Embryonic facial prominence (tissue), 1 donor: Measurements from ENCODE around the gene PRRT1.
"Not testable (repeated sequence)": the region's sequence is repeated elsewhere in the genome, so short reads cannot be mapped to it uniquely, and the experiment has no call there.

Experiments
- DNase-seq: peaks from one replicate; pipeline ENCODE4 v3.0.0-alpha.2; 2016; ENCODE audit errors: extremely low spot score

The PRRT1 gene

DNA sequence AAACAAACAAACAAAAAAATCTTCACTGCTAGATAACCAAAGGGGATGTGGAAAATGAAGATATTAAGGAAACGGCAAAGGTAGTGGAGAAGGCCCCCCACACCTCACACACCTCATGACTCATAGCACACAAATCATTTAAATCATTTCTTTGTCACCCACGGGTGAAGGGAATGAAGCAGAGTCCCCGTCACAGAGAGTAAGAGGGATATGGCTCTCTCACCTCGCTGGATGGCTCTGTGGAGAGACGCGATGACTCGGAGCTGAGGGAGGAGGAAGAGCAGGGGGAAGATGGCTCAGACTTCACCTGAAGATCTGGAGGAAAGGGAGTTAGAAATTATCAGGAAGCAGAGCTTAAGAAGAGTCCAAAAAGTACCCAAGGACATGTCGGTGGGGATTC is 24.9 kb downstream of the PRRT1 start:
- no peak for DNase-seq

DNA sequence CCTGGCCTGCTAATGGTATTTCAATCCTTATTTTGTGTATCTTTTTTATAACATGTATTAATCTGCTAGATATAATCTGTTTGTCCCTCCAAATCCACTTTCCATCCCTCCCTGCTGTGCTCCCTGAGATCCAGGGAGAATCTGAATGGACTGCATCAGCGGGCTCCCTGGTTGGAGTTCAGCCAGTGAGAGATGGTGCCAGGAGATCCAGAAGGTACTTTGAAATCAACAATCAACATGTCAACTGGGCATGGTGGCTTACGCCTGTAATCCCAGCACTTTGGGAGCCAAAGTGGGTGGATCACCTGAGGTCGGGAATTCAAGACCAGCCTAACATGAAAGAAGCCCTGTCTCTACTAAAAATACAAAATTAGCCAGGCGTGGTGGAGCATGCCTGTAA is 28.1 kb downstream of the PRRT1 start:
- no peak for DNase-seq

DNA sequence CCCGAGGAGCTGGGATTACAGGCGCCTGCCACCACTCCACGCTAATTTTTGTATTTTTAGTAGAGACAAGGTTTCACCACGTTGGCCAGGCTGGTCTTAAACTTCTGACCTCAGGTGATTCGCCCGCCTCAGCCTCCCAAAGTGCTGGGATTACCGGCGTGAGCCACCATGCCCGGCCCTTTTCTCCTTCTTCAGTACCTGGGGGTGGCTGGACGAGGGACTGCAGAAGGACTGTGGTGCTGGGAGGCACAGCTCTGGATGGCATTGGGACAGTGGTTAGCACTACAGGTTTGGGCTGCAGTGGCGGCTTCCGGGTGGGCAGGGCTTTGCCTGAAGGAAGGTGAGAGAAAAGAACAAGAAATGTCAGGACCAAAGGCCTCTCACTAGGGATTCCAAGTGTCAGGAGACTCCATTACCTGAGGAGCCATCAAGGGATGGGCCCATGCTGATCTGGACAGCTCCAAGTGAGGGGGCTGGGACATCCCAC is 31.1 kb downstream of the PRRT1 start:
- DNase-seq: no peak

DNA sequence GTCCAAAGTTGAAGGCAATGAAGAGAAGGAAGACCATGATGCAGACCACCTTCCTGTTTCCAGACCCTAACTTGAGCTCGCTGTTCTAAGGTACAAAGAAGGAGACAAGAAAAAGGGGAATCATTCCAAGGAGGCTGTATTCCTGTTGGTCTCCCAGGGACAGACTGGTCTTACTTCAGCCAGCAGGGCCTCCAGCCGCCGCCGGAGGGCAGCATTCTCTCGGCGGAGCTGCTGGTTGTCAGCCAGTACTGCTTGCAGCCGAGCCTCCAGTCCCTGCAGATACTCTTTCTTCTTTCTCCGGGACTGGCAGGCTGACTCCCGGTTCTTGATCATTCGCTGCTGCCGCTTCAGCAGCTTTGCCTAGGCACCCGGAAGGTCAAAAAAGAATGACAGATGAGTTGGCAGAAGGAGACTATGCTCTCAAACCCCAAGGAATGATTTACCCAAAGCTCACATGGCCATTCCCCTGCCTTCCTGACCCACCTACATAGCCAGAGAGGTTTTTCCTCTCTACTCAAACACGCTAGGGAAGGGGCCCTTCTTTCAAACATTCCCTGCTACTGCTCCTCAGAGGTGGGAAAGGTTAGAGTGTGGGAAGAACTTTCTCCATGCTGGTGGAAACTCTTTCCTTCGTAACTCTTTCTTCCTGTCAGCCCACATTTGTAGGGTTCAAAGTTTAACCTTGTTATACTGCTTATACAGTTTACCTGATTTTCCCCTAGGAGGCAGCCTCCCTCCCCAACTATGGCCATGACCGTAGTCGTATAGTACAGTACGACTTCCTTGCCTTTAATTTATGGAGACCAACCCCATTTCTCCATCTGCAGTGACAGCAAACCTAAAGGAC is 32.7 kb downstream of the PRRT1 start:
- peak; percentile 83 for DNase-seq

DNA sequence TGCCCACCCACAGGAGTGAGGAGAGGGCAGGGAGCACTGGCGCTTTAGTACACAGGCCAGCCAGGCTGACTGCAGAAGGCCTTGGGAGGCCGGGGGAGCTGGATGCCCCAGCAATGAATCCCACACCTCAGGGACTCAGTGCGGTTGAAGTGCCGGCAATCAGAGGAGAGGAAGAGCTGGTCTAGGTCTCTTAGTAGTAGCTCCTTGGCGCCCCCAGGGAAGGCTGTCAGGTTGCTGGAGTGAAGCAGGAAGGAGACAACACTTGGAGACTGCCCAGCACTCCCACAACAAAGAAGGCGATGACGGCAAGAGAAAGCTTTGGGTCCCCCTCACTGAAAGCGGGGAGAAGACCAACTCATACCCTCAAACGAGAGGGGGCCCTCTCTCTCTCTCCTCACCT is 34.3 kb downstream of the PRRT1 start:
- no peak for DNase-seq

DNA sequence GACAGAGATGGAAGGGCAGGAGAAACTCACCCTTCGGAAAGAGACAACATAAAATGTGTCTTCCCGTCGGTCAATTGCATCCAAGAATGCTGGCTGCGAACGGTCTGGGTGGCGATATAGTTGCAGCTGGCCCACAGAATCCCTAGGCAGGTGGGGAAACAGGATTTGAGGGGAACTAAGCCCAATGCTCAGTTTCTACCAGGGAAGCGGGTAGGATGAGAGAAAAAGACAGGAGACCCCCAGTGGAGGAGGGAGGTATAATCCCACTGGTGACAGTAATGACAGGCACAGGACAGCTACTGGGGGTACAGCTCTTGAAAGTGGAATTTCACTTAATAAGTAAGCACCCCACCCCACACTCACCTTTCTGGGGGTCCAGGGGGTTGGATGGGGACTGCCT is 35.1 kb downstream of the PRRT1 start:
- no peak for DNase-seq

DNA sequence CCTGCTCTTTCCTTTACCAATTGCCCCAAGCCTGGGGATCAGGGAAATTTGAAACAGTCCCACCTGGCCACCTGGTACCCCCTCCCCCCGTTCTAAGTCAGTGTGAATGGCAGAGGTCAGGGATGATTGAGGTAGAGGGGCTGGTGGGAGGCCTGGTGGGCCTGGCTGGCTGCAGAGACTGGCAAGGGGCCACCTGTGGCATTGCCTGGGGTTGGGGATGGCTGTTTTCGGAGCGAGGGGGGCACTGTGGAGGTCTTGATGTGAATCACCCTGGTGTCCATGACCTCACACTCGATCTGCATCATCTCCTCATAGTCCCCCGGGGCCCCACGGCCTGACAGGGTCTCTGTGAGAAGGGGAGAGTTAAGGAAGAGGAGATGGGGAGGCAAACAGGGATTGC is 36.1 kb downstream of the PRRT1 start:
- DNase-seq: no peak

DNA sequence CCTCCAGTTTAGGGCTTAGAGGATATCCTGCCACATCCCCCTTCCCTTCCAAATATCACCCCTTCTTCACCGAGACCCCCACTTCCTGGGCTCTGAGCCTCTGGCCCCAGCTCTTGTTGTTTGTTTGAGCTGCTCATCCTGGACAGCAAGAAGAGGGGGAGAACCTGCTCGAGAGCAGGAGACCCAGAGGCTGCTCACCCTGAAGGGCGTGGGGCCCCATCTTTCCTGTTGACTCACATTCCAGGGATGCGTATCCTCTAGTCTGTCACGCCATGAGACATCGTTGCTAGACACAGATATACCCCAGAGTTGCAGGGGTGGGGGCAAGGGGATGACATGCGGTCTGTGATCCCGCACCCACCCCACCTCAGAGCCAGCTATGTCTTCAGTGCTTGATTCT is 36.9 kb downstream of the PRRT1 start:
- no peak for DNase-seq

DNA sequence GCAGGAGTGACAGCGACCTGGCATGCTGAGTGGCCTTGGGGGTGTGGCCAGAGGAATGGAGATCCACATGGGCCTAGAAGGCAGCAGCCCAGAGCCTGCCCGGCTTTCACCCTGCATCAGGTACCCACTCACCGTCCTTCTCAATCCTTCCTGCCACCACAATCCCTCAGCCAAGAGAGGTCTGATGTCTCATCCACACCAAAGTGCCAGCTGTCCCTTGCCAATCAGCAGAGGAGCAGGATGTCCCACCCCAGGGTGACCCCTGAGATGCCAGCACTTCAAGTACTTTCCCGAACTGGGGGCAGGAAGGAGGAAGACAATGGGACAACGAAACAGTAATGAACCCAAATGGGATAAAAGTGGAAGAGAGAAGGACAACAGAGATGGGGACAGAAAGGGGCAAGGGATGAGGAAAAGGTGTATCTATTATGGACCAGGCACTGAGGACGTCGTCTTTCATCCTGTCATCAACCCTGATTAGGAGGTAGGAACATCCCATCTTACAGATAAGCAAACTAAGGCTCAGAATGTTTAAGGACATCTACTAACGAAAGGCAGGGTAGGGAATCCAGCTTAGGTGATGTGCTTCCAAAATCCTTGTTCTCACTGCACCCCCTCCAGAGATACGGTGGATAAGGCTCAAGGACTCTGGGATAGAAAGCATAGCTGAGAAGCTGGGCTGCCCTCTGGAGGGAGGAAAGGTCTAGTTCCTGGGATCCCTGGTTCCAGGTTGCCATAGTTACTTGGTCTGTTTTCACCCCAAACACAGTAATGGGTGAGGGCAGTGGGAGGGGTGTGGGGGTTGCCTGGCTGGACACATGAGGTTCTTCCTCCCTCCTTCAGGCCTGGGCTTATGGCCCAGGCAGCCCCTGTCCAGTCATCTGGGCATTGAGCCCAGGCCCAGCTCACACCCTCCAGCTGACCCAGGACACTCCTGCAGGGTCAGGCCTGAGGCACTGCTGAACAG is 38.1 kb downstream of the PRRT1 start:
- no peak for DNase-seq

DNA sequence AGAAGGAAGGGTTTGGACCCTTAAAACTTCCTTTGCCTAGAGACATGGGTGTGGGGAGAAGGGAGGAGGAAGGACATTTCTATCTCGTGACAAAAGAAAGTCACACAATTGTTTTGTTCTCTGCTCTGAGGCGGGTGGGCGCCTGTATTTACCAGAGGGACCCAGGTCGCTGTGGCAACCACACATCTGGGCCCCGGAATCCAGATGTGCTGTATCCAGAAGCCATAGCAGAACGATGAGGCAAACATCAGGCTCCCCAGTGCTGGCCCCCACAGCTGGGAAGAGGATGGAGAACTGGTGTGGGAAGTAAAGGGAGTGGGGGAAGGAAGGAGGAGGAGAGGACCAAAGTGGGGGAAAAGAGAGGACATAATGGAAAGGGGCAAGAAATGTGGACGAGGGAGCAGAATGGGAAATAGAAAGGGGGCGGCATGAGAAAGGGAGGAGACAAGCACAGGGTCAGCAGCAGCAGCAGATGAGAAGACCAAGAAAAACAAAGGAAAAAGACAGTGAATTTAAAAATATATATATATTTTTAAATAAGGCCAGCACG is 39.2 kb downstream of the PRRT1 start:
- DNase-seq: no peak

DNA sequence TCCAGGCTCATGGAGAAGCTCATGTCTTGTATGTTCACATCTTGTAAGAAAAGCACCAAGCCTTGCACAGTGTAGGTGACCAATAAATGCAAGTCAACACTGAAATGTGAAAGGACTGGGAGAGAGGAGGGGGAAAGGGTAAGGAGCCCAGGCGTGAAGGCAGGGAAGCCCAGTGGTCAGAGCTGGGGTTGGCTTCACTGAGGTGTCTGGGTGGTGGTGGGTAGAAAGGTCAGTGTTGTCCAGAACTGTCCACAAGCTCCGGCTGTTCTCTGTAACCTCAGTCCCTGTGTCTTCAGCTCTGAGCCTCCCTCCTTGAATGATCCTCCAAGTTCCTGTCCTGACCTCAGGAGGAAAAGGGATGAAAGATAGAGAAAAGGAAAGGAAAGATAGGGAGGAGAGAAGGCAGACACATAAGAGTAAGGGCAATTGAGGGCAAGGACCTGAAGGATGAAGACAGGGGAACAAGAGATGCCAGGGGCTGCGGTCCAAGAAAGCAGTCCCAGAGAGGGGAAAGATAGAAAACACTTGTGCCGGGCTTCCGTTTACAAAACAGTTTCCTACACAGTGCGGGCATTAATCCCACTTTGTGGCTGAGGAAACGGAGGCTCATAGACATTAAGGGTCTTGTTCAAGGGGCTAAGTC is 40.2 kb downstream of the PRRT1 start:
- no peak for DNase-seq

DNA sequence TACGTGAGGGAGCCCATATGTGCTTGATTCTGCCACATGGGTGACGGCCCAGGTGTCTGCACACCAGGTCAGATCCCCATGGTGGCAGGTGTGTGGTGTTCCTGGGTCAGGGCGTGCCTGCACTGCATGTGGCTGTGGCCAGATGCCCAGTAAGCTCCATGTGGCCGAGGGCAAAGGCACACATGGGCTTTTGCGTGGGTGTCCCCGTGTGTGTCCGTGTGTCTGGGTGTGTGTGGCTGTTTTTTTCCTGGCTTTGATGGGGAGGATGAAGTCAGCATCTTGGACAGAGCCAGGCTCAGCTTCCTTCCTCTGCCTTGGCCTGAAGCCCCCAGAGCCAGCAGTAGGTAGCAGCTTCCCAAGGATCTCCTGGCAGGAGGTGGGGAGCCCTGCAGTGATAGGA is 41.1 kb downstream of the PRRT1 start:
- no peak for DNase-seq

DNA sequence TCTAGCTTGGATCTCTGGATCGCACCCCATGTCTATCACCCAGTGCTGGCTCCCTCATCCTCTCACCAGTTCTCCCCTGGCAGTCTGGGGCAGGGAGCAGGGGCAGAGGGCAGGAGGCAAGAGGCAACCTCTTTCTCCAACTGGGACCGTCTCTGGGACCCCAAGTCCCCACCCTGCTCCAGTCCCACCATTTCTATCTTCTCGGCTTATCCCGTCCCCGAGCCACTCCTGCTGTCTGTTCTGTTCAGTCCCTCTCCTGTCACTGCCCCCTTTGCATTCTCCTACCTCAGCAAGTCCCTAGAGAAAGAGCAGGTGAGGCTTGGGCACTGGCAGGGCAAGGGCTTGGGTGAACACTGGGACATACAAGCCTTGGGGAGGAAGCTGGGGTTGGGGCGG is 42.0 kb downstream of the PRRT1 start:
- DNase-seq: no peak

DNA sequence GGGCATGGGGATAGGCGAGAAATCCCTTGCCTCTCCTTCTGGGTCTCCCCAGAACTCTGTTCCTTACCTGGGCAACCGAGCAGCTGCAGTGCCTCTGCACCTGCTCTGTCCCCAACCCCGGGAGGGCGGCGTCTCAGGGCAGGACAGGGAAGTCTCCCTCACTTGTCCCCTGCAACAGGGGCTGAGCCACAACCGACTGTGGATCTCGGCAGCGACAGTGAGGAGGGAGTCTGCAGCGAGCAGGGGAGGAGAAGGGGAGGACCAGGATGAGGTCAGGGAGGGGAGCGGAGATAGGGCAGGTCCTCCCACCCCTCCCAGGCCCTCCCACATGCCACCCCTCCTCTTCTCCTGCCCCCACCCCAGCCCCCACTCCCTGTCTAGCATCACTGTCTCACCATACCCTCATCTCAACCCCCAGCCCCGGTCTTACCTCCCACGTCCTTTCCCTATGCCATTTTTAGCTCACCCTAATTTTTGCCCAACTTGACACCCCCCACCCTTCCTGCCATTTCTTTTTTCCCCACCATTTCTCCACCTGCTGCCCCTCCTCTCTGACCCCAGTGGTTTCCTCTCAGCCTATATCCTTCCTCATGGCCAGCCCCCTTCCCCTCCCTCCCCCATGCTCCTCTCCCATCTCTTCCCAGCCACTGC is 42.5 kb downstream of the PRRT1 start, which contains the start of gene TNXB:
Gene TNXB, minus strand, starts transcription at position 225 of the 651 bp plus-strand sequence. CDS start 11,140 bp downstream, outside the sequence.
- DNase-seq: no peak

DNA sequence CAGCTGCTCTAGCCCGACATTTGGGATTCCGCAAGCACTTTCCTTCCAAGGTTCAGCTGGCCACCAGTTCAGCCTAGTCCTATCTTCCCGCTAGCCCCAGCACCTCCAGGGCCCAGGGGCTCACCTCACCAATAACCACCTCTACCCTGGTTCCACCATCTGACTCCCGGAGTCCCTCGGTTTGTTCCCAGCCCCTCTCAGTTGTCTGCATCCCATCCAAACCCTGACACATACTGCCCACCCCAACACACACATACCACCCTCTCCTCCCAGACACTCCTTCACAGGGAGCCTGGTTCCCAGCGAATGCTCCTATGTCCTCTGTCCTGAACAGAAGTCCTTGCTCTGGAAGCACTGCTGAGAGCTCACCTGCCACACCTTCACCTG is 43.0 kb downstream of the PRRT1 start:
- DNase-seq: no peak

DNA sequence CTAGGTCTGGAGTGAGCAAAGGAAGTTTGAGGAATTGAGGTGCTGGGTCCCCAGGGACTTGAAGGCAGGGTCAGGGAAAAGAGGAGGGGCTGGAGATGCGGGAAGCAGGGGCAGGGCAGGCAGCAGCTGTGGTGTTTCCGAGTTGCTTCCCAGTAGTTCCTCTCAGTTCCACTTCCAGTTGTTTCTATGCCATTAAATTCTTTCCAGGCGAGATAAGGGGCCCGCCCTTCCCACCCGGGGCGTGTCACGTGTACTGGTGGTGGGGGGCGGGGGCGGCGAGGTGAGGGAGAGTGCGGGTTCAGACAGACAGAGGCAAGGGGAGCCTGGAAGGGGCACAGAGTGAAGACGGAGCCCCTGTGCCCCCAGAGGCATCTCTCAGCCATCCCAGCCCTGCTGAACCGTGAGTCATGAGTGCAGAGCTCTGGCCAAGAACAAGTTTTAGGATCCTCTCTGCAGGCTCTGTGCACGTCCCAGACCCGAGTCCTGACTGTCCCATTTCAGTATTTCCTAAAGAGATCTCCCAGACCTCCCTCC is 43.6 kb downstream of the PRRT1 start:
- no peak for DNase-seq

DNA sequence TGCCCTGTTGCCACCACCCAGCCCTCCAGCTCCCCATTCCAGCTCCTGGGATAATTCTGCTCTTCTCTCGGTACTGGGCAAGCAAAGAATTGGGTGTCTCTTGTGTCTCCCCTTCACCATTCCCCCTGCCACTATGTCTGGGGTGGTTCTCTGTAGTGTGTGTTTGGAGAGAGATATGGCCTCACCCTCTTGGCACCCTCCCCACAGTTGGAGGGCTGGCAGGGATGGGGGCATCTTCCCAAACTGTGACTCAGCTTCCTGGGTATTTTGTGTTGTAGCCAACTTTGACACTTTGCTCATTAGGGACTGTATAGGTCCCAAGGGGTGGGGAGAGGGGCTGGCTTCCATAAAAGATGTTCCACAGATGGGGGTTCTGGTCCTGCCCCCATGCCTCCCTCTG is 44.3 kb downstream of the PRRT1 start:
- no peak for DNase-seq

DNA sequence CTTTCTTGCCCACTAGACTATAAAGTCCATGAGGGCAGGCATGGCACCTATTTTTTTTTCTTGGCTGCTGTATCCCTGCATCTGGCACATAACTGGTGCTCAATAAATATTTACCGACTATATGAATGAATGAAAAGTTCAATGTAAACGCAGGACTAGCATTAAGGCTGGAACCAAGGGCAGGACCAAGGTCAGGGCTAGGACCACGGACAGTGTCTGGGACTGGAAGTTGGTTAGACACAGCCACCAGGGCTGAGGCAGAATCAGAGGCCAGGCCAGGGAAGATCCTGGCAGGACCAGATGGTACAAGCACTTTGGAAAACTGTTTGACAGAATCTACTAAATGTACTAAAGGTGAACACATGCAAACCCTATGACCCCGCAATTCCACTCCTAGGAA is 46.3 kb downstream of the PRRT1 start:
- DNase-seq: no peak

DNA sequence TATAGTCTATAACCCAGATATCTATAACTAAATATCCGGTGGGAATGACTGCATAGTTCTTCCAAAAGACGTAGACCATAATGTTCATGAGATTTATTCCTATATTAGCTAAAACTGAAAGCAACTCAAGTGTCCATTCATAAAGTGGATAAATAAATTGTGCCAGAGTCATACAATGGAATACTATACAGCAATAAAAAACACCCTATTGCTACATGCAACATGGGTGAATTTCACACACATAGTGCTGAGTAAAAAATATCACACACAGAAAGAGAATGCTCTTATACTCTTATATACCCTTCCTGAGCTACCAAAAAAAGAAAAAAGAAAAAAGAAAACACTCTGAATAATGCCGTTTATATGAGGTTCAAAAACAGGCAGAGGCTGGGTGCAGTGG is 49.5 kb downstream of the PRRT1 start:
- DNase-seq: no peak

DNA sequence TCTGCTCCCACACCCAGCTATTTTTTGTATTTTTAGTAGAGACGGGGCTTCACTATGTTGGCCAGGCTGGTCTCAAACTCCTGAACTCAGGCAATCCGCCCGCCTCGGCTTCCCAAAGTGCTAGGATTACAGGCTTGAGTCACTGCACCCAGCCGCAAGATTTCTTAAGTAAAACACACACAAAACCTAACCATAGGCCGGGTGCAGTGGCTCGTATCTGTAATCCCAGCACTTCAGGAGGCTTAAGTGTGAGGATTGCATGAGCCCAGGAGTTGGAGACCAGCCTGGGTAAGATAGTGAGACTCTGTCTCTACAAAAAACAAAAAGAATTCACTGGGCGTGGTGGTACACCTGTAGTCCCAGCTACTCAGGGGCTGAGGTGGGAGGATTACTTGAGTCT is 51.5 kb downstream of the PRRT1 start:
- DNase-seq: not testable (repeated sequence)
